Measurements from ENCODE around the gene GALNT1. TPM values are rescaled to one million over a fixed set of nuclear protein-coding genes. Genes with fewer than 3 reads are reported as not detected.

The GALNT1 gene
- total and polyA plus RNA-seq, 10 donors = 13.9 to 67.1 (median 49.9) TPM

DNA sequence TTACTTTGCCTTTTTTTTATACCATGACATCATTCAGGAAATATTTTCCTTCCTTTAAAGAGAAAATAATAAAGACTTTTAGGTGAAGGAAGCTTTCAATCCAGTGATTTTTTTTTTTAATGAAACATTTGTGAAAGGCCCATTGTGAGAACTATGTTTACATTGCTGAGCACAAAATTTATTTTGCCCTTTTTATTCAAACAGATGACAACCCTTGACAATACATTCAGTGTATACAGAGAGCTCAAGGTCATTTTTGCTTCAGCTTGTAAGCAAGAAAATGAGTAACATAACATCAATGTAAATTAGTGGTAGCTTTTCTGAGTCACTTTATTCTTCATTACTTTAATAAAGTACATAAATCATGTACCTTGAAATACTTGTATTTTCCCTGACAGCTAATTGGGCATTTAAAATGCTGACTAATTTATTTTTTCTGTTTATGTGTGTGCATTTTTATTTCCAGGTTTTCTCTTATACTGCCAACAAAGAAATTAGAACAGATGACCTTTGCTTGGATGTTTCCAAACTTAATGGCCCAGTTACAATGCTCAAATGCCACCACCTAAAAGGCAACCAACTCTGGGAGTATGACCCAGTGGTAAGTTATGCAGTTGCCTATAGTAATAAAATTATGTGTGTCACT is 121.6 kb downstream of the GALNT1 start:
- peak overlapping the region in 1 of 8 donors; percentile 4 for H3K27ac ChIP-seq
- H3K36me3 ChIP-seq = peaks cover 0 to 86% (median 20%) of the 10 kb centered on the region in 6 donors
- no peaks in the 10 kb centered on the region for H3K4me1 ChIP-seq
- H3K9me3 ChIP-seq = no peaks in the 10 kb centered on the region
- H3K27me3 ChIP-seq (replicated peaks in 1 of 7) = no peaks in the 10 kb centered on the region
- no peak overlapping the region for H3K4me3 ChIP-seq
- intact Hi-C loops (cut with DNase I; ENCODE audit: low total_unique reads) = no loop called here
- TF ChIP-seq POLR2AphosphoS5 (IDR thresholded peaks at IDR 0.05) = no peak
- TF ChIP-seq POLR2A (IDR thresholded peaks at IDR 0.05) = no peak
- TF ChIP-seq, protein P1, sequence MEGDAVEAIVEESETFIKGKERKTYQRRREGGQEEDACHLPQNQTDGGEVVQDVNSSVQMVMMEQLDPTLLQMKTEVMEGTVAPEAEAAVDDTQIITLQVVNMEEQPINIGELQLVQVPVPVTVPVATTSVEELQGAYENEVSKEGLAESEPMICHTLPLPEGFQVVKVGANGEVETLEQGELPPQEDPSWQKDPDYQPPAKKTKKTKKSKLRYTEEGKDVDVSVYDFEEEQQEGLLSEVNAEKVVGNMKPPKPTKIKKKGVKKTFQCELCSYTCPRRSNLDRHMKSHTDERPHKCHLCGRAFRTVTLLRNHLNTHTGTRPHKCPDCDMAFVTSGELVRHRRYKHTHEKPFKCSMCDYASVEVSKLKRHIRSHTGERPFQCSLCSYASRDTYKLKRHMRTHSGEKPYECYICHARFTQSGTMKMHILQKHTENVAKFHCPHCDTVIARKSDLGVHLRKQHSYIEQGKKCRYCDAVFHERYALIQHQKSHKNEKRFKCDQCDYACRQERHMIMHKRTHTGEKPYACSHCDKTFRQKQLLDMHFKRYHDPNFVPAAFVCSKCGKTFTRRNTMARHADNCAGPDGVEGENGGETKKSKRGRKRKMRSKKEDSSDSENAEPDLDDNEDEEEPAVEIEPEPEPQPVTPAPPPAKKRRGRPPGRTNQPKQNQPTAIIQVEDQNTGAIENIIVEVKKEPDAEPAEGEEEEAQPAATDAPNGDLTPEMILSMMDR (IDR thresholded peaks at IDR 0.05 in 8 of 11, conservative IDR thresholded peaks at IDR 0.05 in 3 of 11) = no peak
- no peak for DNase-seq

DNA sequence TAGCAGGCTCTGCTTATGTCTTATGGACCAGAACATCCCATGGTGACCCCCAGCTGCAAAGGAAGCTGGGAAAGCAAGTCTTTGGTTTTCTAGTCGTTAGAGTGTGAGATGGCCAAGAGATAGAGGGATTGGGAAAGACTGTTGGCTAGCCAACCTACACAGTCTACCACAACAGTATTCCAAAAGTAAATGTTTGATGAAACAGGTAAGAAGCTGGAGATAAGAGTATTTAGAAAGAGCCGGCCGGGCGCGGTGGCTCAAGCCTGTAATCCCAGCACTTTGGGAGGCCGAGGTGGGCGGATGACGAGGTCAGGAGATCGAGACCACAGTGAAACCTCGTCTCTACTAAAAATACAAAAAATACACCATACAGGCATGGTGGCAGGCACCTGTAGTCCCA is 124.4 kb downstream of the GALNT1 start:
- peaks cover 0 to 85% (median 14%) of the 10 kb centered on the region in 6 donors for H3K36me3 ChIP-seq
- no peak overlapping the region for H3K4me3 ChIP-seq
- WGBS, 5 donors = 91 to 97% (median 95%) methylated on average over 10 of the region's 10 CpGs
- no peak for DNase-seq
- H3K27me3 ChIP-seq (replicated peaks in 1 of 7) = no peaks in the 10 kb centered on the region
- H3K9me3 ChIP-seq = no peaks in the 10 kb centered on the region
- H3K27ac ChIP-seq = no peak overlapping the region
- TF ChIP-seq POLR2A (IDR thresholded peaks at IDR 0.05) (no peak), POLR2AphosphoS5 (IDR thresholded peaks at IDR 0.05) (no peak)
- TF ChIP-seq, protein P1 (IDR thresholded peaks at IDR 0.05 in 8 of 11, conservative IDR thresholded peaks at IDR 0.05 in 3 of 11) = no peak
- intact Hi-C loops (cut with DNase I; ENCODE audit: low total_unique reads) = no loop called here
- no peaks in the 10 kb centered on the region for H3K4me1 ChIP-seq

DNA sequence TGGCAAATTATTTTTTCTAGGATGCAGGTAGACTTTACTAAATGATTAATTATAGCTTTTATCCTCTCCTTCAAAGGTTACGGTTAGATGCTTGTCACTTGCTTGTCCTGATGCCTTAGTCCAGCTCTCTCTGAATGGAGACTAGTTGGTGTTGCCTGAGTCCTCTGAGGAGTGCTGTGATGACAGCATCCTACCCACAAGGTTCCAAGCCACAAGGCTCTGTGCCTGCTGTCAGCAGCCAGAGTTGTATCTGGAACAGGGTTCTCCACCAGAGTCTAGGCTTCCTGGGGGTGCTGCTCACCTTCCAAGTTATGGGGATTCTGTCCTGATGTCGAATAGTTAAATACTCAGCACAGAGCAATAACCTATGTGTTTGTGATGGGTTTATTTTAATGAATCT is 125.7 kb downstream of the GALNT1 start:
- DNase-seq = no peak
- H3K27me3 ChIP-seq (replicated peaks in 1 of 7) = no peaks in the 10 kb centered on the region
- no peak overlapping the region for H3K27ac ChIP-seq
- 93 to 100% (median 97%) methylated on average over 2 of the region's 2 CpGs for WGBS, 5 donors
- TF ChIP-seq POLR2A (IDR thresholded peaks at IDR 0.05) = no peak
- no peak for TF ChIP-seq POLR2AphosphoS5 (IDR thresholded peaks at IDR 0.05)
- TF ChIP-seq, protein P1 (IDR thresholded peaks at IDR 0.05 in 8 of 11, conservative IDR thresholded peaks at IDR 0.05 in 3 of 11) = no peak
- H3K4me1 ChIP-seq = no peaks in the 10 kb centered on the region
- intact Hi-C loops (cut with DNase I; ENCODE audit: low total_unique reads) = no loop called here
- H3K4me3 ChIP-seq = no peak overlapping the region
- no peaks in the 10 kb centered on the region for H3K9me3 ChIP-seq
- peaks cover 0 to 96% (median 14%) of the 10 kb centered on the region in 6 donors for H3K36me3 ChIP-seq

DNA sequence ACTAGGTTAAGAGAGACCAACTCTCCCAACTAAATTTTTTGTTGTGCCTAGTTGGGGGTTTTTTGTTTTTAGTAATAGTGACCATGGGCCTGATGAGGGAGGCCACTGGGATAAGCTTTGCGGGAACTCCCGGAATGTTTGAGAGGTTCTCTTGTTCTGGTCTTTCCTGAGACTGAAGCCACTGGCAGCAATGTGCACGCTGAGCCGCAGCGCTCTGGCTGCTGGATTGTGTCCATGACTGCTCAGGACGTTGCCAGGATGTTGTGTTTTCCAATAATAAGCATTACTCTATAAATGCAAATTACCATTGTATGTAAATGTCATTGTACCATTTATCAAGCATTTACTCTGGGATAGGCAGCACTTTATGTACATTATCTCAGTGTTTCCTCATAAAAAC is 126.1 kb downstream of the GALNT1 start:
- Histone ChIP-seq H3K4me3 (no peak overlapping the region), H3K27ac (no peak overlapping the region), H3K9me3 (no peaks in the 10 kb centered on the region), H3K27me3 (replicated peaks in 1 of 7) (no peaks in the 10 kb centered on the region), H3K36me3 (peaks cover 0 to 99% (median 14%) of the 10 kb centered on the region in 6 donors), H3K4me1 (no peaks in the 10 kb centered on the region)
- WGBS, 5 donors = 65 to 91% (median 81%) methylated on average over 6 of the region's 6 CpGs
- no peak for DNase-seq
- intact Hi-C loops (cut with DNase I; ENCODE audit: low total_unique reads) = no loop called here
- no peak for TF ChIP-seq POLR2A (IDR thresholded peaks at IDR 0.05)
- TF ChIP-seq POLR2AphosphoS5 (IDR thresholded peaks at IDR 0.05) = no peak
- TF ChIP-seq, protein P1 (IDR thresholded peaks at IDR 0.05 in 8 of 11, conservative IDR thresholded peaks at IDR 0.05 in 3 of 11) = no peak
